WI38 (cell line): ENCODE measurements around the gene UNKL.

Experiments
- H3K4me3 ChIP-seq: 2 replicates; pipeline ENCODE4 v1.5.1; 2011; ENCODE audit warnings: low read depth, mild to moderate bottlenecking, control low read depth, low read length
- TF ChIP-seq, protein P1 (sequence below): IDR thresholded peaks from 2 replicates; pipeline ENCODE4 v1.5.1; 2012; ENCODE audit warnings: low read depth, mild to moderate bottlenecking, control low read depth, low read length

The UNKL gene

GRCh38 chr16:1317479-1318267 is 96.8 kb downstream of the UNKL start:
- TF ChIP-seq, protein P1, sequence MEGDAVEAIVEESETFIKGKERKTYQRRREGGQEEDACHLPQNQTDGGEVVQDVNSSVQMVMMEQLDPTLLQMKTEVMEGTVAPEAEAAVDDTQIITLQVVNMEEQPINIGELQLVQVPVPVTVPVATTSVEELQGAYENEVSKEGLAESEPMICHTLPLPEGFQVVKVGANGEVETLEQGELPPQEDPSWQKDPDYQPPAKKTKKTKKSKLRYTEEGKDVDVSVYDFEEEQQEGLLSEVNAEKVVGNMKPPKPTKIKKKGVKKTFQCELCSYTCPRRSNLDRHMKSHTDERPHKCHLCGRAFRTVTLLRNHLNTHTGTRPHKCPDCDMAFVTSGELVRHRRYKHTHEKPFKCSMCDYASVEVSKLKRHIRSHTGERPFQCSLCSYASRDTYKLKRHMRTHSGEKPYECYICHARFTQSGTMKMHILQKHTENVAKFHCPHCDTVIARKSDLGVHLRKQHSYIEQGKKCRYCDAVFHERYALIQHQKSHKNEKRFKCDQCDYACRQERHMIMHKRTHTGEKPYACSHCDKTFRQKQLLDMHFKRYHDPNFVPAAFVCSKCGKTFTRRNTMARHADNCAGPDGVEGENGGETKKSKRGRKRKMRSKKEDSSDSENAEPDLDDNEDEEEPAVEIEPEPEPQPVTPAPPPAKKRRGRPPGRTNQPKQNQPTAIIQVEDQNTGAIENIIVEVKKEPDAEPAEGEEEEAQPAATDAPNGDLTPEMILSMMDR = no peak
- H3K4me3 ChIP-seq = no peak overlapping the region

- H3K4me3 ChIP-seq = no peak overlapping the region
- TF ChIP-seq, protein P1 = no peak
Observed at GRCh38 chr16:1316033-1316405, 98.5 kb downstream of the UNKL start.

DNA sequence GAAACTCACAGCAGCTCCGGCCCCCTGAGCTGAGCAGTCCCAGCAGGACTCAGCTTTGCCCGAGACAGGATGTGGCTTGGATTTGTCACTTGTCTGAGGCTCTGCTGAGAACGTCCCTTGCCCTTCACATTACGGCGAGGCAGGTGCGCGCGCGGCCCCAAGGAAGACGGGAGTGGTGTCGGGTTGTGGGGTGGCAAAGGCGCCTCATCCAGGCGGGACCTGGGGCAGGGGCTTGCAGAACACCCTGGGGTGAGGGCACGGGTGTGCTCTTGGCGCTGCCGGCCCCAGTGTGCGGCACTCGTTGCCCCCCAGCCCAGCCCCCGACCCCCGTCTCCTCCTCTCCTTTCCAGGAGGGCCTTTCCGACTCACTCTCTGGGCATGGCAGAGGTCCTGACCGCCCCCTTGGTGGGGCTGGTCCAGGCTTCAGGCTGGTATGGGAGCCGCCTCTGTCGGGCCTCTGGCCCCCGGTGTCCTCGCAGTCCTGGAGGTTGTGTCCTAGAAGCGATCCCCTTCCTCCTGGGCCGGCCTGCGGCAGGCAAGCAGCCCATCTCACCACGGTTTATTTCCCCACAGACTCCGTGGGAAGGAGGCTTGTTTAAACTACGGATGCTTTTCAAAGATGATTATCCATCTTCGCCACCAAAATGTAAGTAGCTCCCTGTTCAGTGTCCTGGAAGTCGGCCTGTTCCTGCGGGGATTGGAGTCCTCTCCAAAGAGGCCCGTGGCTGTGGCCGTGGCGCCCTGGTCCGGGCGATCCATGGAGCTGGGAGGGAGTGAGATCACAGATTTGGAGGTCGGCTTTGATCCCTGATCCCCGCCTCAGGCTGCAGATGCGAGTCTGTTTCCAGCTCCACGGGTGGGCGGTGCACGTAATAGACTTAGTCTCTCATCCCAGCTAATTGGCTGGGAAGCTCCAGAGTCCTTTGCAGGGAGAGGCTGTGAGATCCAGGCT is 99.1 kb downstream of the UNKL start:
- TF ChIP-seq, protein P1 = no peak
- H3K4me3 ChIP-seq = no peak overlapping the region

DNA sequence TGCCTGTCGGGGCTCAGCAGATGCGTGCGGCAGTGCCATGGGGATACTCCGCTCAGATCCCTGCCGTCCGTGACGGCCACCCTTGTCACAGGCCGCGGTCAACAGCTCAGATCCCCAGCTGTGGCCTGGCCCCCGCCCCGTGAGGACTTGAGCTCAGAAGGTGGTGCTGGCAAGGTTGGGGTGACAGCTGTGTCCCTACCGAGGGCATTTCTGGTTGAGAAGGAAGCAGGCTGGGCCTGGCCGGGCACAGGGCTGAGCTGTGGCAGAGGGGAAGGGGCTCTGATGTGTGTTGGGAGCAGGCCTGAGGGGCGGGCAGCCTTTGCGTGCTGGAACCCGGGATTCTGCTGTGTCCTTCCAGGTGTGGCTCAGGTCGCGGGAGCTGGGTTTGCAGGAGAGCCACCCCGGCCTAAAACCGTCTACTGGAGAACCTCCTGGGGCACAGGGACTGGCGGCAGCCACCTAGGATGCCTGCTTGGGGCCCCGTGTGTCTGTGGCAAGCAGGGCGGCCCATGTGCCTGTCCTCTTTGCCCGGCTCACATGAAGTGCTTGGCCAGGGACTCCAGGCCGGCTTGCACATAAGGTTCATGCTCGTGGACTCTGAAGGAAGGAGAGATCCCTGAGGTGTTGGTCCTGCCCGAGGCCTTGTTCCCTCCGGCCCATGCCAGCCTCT is 100.0 kb downstream of the UNKL start:
- TF ChIP-seq, protein P1 = no peak
- no peak overlapping the region for H3K4me3 ChIP-seq

DNA sequence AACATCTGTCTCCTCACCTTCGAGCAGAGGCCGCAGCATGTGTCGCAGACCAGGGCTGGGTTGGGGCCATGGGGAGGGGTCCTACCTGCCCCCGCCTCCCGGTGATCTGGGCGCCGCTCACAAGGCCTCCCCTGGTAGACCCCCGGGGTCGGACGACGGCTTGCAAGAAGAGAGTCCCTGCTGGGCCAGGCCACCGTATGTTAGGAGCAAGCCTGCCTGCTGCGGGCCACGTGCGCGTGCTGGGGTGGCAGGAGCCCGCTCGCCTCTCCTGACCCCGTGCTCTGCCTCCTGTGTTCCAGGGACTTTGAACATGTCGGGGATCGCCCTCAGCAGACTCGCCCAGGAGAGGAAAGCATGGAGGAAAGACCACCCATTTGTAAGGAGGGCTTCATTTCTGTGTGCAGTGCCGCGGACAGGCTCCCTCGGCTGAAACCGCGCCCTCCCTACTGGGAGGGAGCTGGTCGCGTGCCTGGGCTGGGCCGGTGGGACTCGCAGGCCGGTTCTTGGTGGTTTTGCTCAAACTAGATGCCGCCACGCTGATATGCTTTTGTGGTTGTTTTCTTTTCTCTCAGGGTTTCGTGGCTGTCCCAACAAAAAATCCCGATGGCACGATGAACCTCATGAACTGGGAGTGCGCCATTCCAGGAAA is 100.7 kb downstream of the UNKL start:
- H3K4me3 ChIP-seq = no peak overlapping the region
- TF ChIP-seq, protein P1 = no peak
